IPS DF 4.7 (cell line): ENCODE results near the gene MANSC4.
"Not testable (repeated sequence)": the region's sequence is repeated elsewhere in the genome, so short reads cannot be mapped to it uniquely, and the experiment has no call there.

Experiments
- DNase-seq: peaks from one replicate; pipeline ENCODE4 v3.0.0-alpha.2; 2013; ENCODE audit warnings: low spot score; ENCODE audit errors: extremely low read depth

Gene MANSC4

GRCh38 chr12:27756670-27757195 lies 23.3 kb downstream of the MANSC4 start:
- DNase-seq = no peak

- DNase-seq = no peak
Observed at GRCh38 chr12:27754795-27755194, 25.2 kb downstream of the MANSC4 start.

GRCh38 chr12:27751386-27752047 lies 28.5 kb downstream of the MANSC4 start:
- DNase-seq = no peak

- no peak for DNase-seq
Observed at GRCh38 chr12:27747111-27747820, 32.8 kb downstream of the MANSC4 start.

- not testable (repeated sequence) for DNase-seq
Observed at GRCh38 chr12:27745734-27746133, 34.3 kb downstream of the MANSC4 start.

GRCh38 chr12:27743601-27744000 lies 36.4 kb downstream of the MANSC4 start:
- no peak for DNase-seq

- not testable (repeated sequence) for DNase-seq
Observed at GRCh38 chr12:27734321-27734720, 45.7 kb downstream of the MANSC4 start.

GRCh38 chr12:27733791-27734190 lies 46.2 kb downstream of the MANSC4 start:
- DNase-seq = no peak

GRCh38 chr12:27733052-27733656 lies 46.9 kb downstream of the MANSC4 start:
- DNase-seq = no peak

- no peak for DNase-seq
Observed at GRCh38 chr12:27732281-27732680, 47.8 kb downstream of the MANSC4 start.

- no peak for DNase-seq
Observed at GRCh38 chr12:27730097-27730588, 49.9 kb downstream of the MANSC4 start.

GRCh38 chr12:27723212-27723611 lies 56.8 kb downstream of the MANSC4 start:
- no peak for DNase-seq
